Hepatocyte (in vitro differentiated cells): ENCODE measurements around the gene AGAP1. TPM values are rescaled to one million over a fixed set of nuclear protein-coding genes. Genes with fewer than 3 reads are reported as not detected.

ENCODE experiments used
- DNase-seq: peaks from one replicate; pipeline ENCODE4 v3.0.0-alpha.2; 2016; ENCODE audit warnings: low spot score
- H2AFZ ChIP-seq: fragments of 200-600 bp; sonication (generic); 2 replicates; pipeline ENCODE4 v1.6.0; 2016; ENCODE audit warnings: antibody characterized with exemption, mild to moderate bottlenecking
- H3K27ac ChIP-seq: fragments of 200-600 bp; sonication (generic); 2 replicates; pipeline ENCODE4 v1.5.1; 2016; ENCODE audit warnings: mild to moderate bottlenecking
- H3K27me3 ChIP-seq: fragments of 200-600 bp; sonication (generic); 2 replicates; pipeline ENCODE4 v1.6.1; 2016
- H3K36me3 ChIP-seq: fragments of 200-600 bp; sonication (generic); replicated peaks from 2 replicates; pipeline ENCODE4 v1.5.1; 2016; ENCODE audit warnings: low read depth; ENCODE audit not compliant: insufficient read depth
- H3K4me1 ChIP-seq: fragments of 200-600 bp; sonication (generic); 2 replicates; pipeline ENCODE4 v1.5.1; 2016; ENCODE audit warnings: mild to moderate bottlenecking, moderate library complexity; ENCODE audit not compliant: insufficient read depth
- H3K4me2 ChIP-seq: fragments of 200-600 bp; sonication (generic); 2 replicates; pipeline ENCODE4 v1.6.0; 2016
- H3K4me3 ChIP-seq: fragments of 200-600 bp; sonication (generic); 2 replicates; pipeline ENCODE4 v1.5.1; 2016; ENCODE audit warnings: mild to moderate bottlenecking
- H3K79me2 ChIP-seq: fragments of 200-600 bp; sonication (generic); 2 replicates; pipeline ENCODE4 v1.6.0; 2017; ENCODE audit warnings: mild to moderate bottlenecking
- H3K9me2 ChIP-seq: fragments of 200-600 bp; sonication (generic); replicated peaks from 2 replicates; pipeline ENCODE4 v1.6.0; 2017; ENCODE audit warnings: mild to moderate bottlenecking; ENCODE audit not compliant: insufficient read depth
- H3K9me3 ChIP-seq: fragments of 200-600 bp; sonication (generic); 2 replicates; pipeline ENCODE4 v1.5.1; 2016; ENCODE audit warnings: low read depth, mild to moderate bottlenecking
- H4K20me1 ChIP-seq: fragments of 200-600 bp; sonication (generic); 2 replicates; pipeline ENCODE4 v1.6.0; 2016; ENCODE audit warnings: mild to moderate bottlenecking; ENCODE audit not compliant: insufficient read depth, poor library complexity, severe bottlenecking
- CTCF ChIP-seq: fragments of 200-600 bp; sonication (generic); IDR thresholded peaks from 2 replicates; pipeline ENCODE4 v1.5.1; 2016; ENCODE audit warnings: antibody characterized with exemption, mild to moderate bottlenecking; ENCODE audit not compliant: poor library complexity
- EZH2 ChIP-seq: fragments of 200-600 bp; sonication (generic); IDR thresholded peaks from 2 replicates; pipeline ENCODE4 v1.6.1; 2016; ENCODE audit warnings: antibody characterized with exemption, mild to moderate bottlenecking, borderline replicate concordance
- EZH2phosphoT487 ChIP-seq: fragments of 200-600 bp; sonication (generic); IDR thresholded peaks from one replicate; pipeline ENCODE4 v1.6.1; 2018; ENCODE audit warnings: antibody characterized with exemption, mild to moderate bottlenecking, low read depth, moderate library complexity; ENCODE audit not compliant: unreplicated experiment, severe bottlenecking
- WGBS: methylation state at CpG from one replicate; pipeline ENCODE4 v1.1.6; 2016; ENCODE audit warnings: low lambda C conversion rate; ENCODE audit errors: missing lambda C conversion rate; 5-methylcytosine and 5-hydroxymethylcytosine counted together
- polyA plus RNA-seq: library from polyadenylated mRNA; unstranded; fragments of >200 nt; fragmentation: Nextera tagmentation; extraction: Ambion mirVana; gene quantifications from 2 replicates; pipeline ENCODE4 v1.2.1, GENCODE V29; 2016
- total RNA-seq: library from RNA; depleted of rRNA; stranded (reverse); fragments of >200 nt; gene quantifications from 2 replicates; pipeline ENCODE4 v1.2.3, GENCODE V29; 2014

AGAP1 gene
- total and polyA plus RNA-seq, 2 experiments from 2014 or later = 12.1 to 20.0 TPM

GRCh38 chr2:235855011-235855410, 361.2 kb downstream of the AGAP1 start:
- DNase-seq = no peak
- Histone ChIP-seq H3K79me2 (no peaks in the 10 kb centered on the region), H4K20me1 (no peaks in the 10 kb centered on the region), H3K4me2 (no peak overlapping the region), H3K27me3 (no peaks in the 10 kb centered on the region), H3K9me3 (no peaks in the 10 kb centered on the region), H3K27ac (no peak overlapping the region), H3K9me2 (no peaks in the 10 kb centered on the region), H2AFZ (no peak overlapping the region), H3K4me3 (no peak overlapping the region), H3K36me3 (no peaks in the 10 kb centered on the region), H3K4me1 (no peaks in the 10 kb centered on the region)
- WGBS = 98% methylated on average over 7 of the region's 7 CpGs
- TF ChIP-seq EZH2 = no peak
- TF ChIP-seq CTCF = no peak
- no peak for TF ChIP-seq EZH2phosphoT487

GRCh38 chr2:235856151-235856854, 362.5 kb downstream of the AGAP1 start:
- Histone ChIP-seq H3K4me3 (no peak overlapping the region), H3K27ac (no peak overlapping the region), H3K9me2 (no peaks in the 10 kb centered on the region), H3K9me3 (no peaks in the 10 kb centered on the region), H3K79me2 (no peaks in the 10 kb centered on the region), H3K4me2 (no peak overlapping the region), H3K27me3 (no peaks in the 10 kb centered on the region), H3K36me3 (no peaks in the 10 kb centered on the region), H3K4me1 (no peaks in the 10 kb centered on the region), H4K20me1 (no peaks in the 10 kb centered on the region), H2AFZ (no peak overlapping the region)
- 98% methylated on average over 11 of the region's 11 CpGs for WGBS
- no peak for DNase-seq
- no peak for TF ChIP-seq EZH2phosphoT487
- TF ChIP-seq EZH2 = no peak
- TF ChIP-seq CTCF = no peak

- DNase-seq = no peak
Observed at GRCh38 chr2:235857598-235857997, 363.8 kb downstream of the AGAP1 start.

More at GRCh38 chr2:235857598-235857997, 363.8 kb downstream of the AGAP1 start:
- Histone ChIP-seq H2AFZ (no peak overlapping the region), H3K27me3 (no peaks in the 10 kb centered on the region), H3K9me2 (no peaks in the 10 kb centered on the region), H3K36me3 (no peaks in the 10 kb centered on the region), H4K20me1 (no peaks in the 10 kb centered on the region), H3K9me3 (no peaks in the 10 kb centered on the region), H3K4me1 (no peaks in the 10 kb centered on the region), H3K79me2 (no peaks in the 10 kb centered on the region), H3K4me2 (no peak overlapping the region), H3K4me3 (no peak overlapping the region), H3K27ac (no peak overlapping the region)
- 93% methylated on average over 4 of the region's 4 CpGs for WGBS
- no peak for TF ChIP-seq CTCF
- no peak for TF ChIP-seq EZH2
- TF ChIP-seq EZH2phosphoT487 = no peak
